Subcutaneous adipose tissue (tissue), 4 donors: ENCODE results near the gene SLC2A4. TPM values are rescaled to one million over a fixed set of nuclear protein-coding genes. Genes with fewer than 3 reads are reported as not detected.

Experiments used
- total RNA-seq, 4 donors: library from RNA; depleted of rRNA; stranded (reverse); fragments of >200 nt; gene quantifications; one replicate each; pipeline ENCODE4 v1.1.0, GENCODE V29; 2016
- TF ChIP-seq, protein P1 (sequence below): fragments of 450-650 bp; IDR thresholded peaks from one replicate; pipeline ENCODE4 v1.5.1; 2016; ENCODE audit warnings: low read depth, mild to moderate bottlenecking, control low read depth, antibody characterized with exemption, moderate library complexity

The SLC2A4 gene
- total RNA-seq, 4 donors from 2014 or later, result 5.6 to 91.4 (median 13.8) TPM

DNA sequence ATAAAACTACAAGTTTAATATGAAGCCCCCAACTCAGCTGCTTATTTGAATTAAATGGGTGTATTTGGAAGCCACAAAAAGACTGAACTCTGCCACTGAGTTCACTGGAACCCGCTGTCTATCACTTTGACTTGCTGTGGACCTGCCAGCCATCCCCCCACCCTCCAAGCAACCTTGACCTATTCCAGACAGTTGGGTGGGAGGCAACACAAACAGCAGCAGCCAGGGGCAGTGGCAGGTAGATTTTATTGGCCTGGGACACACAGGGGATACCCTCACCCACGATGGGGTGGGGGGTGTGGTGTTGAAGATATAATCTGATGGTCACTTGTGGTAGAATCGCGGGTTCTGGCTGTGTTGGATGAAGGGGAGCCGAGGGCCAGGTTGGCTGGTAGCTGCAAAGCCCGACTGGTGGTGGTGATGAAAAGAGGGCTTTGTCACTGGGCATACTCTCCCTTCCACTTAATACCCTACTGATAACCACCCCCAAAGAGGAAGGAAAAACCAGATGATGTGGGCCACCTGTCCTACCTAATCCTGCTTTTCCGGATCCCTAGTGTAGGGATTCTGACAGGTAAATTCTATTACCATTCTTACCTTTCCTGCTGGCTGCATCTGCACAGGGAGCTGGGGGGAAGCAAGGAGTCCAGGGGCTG lies 31.0 kb downstream of the SLC2A4 start:
- TF ChIP-seq, protein P1, sequence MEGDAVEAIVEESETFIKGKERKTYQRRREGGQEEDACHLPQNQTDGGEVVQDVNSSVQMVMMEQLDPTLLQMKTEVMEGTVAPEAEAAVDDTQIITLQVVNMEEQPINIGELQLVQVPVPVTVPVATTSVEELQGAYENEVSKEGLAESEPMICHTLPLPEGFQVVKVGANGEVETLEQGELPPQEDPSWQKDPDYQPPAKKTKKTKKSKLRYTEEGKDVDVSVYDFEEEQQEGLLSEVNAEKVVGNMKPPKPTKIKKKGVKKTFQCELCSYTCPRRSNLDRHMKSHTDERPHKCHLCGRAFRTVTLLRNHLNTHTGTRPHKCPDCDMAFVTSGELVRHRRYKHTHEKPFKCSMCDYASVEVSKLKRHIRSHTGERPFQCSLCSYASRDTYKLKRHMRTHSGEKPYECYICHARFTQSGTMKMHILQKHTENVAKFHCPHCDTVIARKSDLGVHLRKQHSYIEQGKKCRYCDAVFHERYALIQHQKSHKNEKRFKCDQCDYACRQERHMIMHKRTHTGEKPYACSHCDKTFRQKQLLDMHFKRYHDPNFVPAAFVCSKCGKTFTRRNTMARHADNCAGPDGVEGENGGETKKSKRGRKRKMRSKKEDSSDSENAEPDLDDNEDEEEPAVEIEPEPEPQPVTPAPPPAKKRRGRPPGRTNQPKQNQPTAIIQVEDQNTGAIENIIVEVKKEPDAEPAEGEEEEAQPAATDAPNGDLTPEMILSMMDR, result no peak

- TF ChIP-seq, protein P1, result no peak
These were observed 31.8 kb downstream of the SLC2A4 start for GRCh38 chr17:7313088-7313889.

DNA sequence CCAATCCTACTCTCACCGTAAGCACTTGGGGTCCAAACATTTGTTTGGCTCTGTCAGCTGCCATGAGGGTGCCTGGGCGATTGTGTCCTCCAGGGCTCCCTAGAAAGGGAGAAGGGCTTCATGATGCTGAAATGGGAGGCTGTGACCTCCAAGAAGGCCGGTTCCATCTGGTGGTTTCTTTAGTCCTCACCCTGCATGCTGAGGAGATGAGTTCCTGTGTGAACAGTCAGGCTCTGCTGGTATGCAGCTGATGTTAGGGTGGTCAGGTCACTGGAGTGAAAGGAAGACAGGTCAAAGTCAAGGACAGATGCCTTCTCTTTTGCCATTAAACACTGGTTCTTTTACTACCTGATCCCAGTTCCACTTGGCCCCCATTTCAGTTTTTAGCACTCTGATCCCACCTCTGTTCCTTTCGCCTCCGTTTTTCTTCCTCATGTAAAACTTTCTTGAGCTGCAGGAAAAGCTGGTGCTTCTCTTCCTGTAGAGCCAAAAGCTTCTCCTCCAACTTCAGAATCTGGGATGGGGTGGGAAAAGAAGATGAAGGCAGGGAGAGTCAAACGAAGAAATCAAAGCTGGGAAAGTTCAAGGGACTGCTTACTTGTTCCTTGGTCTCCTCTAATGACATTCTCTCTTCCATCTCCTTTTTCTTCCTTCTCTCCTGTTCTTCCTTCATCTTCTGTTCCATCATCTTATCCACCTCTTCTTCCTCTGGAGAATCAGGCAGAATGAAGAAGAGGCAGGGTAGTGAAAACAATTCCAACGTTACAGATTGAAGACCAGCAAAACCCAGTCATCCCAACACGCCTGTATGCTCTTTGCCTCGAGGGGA lies 32.6 kb downstream of the SLC2A4 start:
- TF ChIP-seq, protein P1, result no peak

- TF ChIP-seq, protein P1, result no peak
These were observed 33.4 kb downstream of the SLC2A4 start, which contains the start of gene GPS2 for GRCh38 chr17:7314719-7315569. GPS2 (minus strand) TSS chr17:7315360; CDS start chr17:7315052, 308 bp downstream.

DNA sequence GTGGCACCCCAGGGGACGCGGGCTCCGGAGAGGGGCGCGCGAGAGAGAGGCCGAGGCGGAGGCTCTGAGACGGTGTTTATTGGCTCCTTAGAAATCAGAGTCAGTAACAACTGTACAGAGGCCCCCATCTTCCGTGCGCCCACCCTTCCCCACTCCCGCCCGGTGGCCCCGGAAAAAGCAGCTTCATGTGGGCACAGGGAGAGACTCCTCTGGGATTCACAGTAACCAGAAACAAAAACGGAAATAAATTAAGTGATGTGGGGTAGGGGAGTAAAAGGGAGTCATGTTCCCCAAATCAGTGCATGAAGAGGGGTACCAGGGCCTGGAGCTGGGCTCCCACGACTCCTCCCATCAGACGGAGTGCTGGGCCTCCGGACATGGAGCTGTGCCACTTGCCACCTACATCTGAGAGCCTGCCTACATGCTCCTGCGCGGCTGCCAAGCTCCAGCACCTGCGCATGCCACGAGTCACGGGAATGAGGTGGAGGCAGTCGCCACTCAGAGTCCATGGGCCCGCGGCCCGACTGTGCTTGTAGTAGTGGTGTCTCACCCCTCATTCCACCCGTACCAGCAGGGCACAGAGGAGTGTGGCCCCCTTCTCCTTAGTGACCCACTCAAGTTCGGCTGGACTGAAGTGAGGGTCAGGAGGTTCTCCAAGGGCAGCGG lies 34.2 kb downstream of the SLC2A4 start:
- TF ChIP-seq, protein P1, result no peak

- TF ChIP-seq, protein P1, result no peak
These were observed 35.8 kb downstream of the SLC2A4 start for GRCh38 chr17:7317161-7317803.
